GM18951 (cell line): ENCODE results near the gene MPZ.

Source experiments
- POLR2A ChIP-seq: IDR thresholded peaks from 4 replicates; pipeline ENCODE4 v1.6.1; 2011; ENCODE audit warnings: mild to moderate bottlenecking; ENCODE audit not compliant: insufficient read length, insufficient read depth; ENCODE audit errors: extremely low read depth
- in situ Hi-C: fragments of 300-500 bp; cut with MboI; formaldehyde crosslinking; loops from one replicate; pipeline ENCODE4 v1.12.0; 2022; ENCODE audit warnings: low sequenced_read_pairs, mixed read lengths, inconsistent platforms; ENCODE audit not compliant: unreplicated experiment

The MPZ gene

DNA sequence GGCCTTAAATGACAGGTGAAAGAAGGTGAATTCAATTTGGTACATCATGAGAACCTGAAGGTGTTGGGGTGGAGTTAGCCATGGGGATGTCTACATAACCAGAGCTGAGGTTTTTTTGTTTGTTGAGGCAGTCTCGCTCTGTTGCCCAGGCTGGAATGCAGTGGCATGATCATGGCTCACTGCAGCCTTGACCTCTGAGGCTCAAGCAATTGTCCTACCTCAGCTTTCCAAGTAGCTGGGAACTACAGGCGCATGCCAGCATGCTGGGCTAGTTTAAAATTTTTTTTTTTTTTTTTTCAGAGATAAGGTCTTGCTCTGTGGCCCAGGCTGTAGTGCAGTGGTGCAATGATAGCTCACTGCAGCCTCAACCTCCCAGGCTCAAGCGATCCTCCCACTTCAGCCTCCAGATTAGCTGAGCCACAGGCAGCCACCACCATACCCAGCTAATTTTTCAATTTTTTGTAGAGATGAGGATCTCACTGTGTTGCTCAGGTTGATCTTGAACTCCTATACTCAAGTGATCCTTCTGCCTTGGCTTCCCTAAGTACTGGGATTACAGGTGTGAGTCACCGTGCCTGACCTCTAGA is 1.9 kb upstream of the MPZ start:
- TF ChIP-seq POLR2A = no peak
- in situ Hi-C loops = no loop called here

- in situ Hi-C loops = no loop called here
- no peak for TF ChIP-seq POLR2A
Measured at GRCh38 chr1:161307892-161308638, 1.7 kb downstream of the MPZ start.

DNA sequence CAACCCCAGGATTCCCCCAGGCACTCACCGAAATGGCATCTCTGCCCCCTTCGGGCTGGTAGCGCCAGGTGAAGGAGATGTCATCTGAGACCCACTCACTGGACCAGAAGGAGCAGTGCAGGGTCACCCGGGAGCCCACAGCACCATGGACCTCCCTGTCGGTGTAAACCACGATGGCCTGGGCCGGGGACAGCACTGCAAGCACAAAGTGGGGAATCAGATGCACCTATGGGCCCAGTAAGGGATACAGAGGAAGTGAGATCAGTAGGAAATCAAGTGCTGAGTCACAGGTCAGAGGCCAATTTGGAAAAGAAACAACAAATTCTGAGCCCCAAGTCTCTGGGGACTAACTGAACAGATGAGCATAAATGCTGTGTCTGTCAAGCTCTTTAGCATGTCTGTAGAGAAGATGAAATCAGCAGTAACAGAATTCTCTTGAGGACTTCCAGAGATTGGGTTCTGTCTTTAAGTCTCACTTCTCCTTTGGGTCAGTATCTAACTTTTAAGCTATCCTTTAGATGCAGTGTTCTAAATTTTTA is 2.5 kb downstream of the MPZ start:
- in situ Hi-C loops = no loop called here
- no peak for TF ChIP-seq POLR2A

DNA sequence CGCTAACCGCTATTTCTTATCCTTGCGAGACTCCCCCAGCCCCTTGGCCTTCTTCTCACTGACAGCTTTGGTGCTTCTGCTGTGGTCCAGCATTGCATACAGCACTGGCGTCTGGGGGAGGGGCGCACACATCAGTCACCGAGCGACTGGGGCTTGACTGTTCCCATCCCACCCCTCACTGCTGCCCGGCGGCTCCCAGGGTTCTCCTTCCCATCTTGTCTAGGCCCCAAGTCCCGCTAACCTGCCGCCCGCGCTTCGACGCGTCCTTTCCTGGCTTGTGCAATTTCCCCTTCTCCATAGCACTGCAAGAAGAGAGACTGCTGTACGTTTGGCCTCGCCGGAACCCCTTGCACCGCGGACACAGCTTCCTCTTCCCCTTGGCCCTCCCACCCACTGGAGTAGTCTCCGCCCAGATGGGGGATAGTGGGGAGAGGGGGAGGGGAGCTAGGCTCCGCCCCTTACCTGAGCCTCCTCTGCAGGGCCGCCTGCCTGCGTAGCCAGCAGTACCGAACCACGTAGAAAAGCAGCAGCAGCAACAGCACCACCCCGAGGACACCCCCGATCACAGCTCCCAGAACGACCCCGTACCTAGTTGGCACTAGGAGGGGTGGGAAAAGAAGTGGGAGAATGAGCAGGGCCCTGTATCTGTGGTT is 3.8 kb downstream of the MPZ start:
- TF ChIP-seq POLR2A = peak; percentile 57
- in situ Hi-C loops = no loop called here

GRCh38 chr1:161304927-161305866 is 4.6 kb downstream of the MPZ start:
- no peak for TF ChIP-seq POLR2A
- in situ Hi-C loops = no loop called here

DNA sequence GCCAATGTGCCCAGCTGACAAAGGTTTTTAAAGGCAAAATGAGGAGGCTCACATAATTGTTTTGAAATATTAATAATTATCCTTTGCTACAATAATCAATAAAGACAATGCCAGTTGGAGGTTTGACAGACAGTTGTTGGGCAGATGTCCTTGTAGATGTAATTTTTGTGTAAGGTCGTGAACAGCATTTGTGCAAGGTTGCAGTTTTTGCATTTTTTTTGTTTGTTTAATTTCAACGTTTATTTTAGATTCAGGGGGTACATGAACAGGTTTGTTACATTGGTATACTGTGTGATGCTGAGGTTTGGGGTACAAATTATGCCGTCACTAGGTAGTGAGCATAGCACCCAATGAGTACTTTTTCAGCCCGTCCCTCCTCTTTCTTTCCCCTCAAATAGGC is 9.3 kb downstream of the MPZ start:
- no peak for TF ChIP-seq POLR2A
- in situ Hi-C loops = no loop called here

DNA sequence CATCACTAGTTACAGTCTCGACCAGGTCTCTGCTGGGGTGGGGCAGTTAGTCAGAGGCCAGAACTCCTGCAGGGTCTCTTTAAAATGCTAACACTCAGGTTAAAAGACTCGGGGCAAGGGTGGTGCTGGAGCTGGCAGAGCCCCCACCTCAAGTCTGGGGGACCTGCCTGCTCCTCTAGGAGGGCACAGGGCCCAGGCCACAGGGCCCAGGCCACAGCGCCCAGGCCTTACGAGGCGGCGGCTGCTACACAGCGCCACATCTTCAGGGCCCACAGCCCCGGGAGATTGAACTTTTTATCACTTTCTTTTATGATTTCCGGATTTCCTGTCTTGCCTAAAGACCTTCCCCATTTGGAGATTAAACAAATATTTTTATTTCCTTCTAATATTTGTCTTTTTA is 10.4 kb downstream of the MPZ start:
- in situ Hi-C loops = no loop called here
- TF ChIP-seq POLR2A = no peak

- no peak for TF ChIP-seq POLR2A
- in situ Hi-C loops = no loop called here
Measured at GRCh38 chr1:161298116-161298515, 11.7 kb downstream of the MPZ start.

DNA sequence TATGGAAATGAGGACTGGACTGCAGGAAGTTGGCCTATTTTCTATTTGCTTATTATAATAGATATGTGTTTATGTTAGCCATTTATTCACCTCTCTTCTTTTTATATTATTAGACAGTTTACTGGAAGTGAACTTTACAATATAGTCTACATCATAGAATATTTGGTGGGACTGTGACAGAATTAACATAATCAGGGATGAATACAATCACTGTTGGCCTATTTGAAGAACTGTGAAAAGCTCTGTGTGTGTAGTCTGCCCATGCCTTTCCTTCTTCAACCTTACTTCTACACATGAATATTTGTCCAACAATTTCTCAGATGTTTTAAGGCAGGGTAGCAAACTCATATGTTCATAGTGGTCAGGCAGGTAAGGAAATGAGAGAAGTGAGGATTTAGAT is 12.4 kb downstream of the MPZ start:
- TF ChIP-seq POLR2A = no peak
- in situ Hi-C loops = no loop called here

GRCh38 chr1:161290779-161291178 is 19.0 kb downstream of the MPZ start:
- in situ Hi-C loops = no loop called here
- TF ChIP-seq POLR2A = no peak

DNA sequence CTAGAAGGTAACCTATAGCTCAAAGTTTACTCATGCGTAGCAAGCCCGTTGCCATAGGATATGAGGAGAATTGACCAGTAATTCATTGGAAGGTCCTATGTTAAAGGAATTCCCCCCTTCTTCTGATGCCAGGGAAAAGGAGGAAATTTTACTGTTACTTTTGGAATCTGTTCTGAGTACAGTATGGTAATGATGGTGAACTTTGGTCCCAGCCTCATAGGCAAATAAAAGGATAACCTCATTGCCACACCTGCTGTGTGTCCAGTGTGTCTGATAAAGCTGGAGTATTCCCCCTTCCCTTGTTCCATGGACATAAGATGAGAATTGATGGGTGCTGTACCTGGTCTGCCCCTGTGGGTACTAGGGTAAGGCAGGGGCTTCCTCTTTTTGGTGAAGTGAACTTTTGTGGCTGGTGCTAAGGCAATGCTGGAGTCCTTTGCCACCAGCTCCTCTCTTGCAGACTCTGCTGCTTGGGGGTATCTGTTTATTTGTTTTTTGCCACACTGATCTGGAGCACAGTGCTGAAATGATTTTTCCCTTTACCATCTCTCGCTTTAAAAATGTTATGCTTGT is 22.2 kb downstream of the MPZ start:
- in situ Hi-C loops = no loop called here
- TF ChIP-seq POLR2A = no peak

- in situ Hi-C loops = no loop called here
- no peak for TF ChIP-seq POLR2A
Measured at GRCh38 chr1:161285521-161285920, 24.2 kb downstream of the MPZ start.
